Activated naive CD4-positive, alpha-beta T cell (primary cell): ENCODE measurements around the gene KDM5C.
A peak's percentile ranks its signal among the peaks of the same experiment; 100 is the strongest.

ENCODE experiments used
- DNase-seq, 4 experiments: peaks; one replicate each; lab custom pipeline; 2025; lab: John Stamatoyannopoulos, UW

The KDM5C gene

GRCh38 chrX:53250556-53250955 is 25.5 kb upstream of the KDM5C start:
- DNase-seq, result no peak

DNA sequence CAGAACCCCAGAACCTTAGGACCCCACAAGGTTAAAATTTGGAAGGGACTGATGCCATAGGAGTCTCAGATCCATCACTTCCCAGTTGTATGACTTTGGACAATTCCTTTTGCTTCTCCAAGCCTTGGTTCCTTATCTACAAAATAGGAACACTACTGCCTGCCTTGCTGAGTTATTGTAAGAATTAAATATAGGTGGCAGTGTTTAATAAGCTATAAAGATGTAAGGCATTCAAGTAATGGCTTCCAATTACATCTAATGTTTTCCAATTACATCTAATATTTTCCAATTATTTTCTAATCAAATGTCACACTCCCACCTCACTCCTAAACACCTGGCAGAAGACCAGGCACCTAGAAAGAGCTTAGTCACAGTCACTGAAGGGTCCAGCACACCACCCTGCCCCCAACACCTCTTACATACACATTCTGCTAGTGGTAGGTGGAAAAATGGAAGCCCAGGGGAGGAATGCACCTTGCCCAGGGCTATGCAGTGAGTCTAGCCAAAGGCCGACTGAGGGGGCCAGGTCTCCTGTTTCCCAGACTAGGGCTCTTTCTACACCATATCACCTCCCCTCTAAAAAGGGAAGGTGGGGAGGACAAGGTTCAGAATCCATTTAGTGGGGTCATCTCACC is 24.5 kb upstream of the KDM5C start:
- no peak for DNase-seq

DNA sequence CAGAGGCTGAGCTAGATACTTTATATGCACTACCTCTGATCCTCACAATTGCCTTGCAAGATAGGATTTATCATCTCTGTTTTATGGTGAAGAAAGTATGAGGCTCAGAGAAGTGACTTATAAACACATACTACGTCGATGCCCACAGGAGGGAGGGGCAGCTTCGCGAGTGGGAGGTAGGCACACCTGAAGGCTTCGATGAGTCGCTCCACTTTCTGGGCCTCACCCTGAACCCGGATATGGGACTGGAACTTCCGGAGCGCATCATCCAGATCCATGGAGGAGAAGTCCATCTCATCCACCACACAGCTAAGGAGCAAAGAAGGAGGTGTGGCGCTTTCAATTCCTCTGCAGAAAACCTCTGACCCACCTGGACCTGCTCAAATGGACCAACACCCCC is 22.9 kb upstream of the KDM5C start:
- DNase-seq, result no peak

DNA sequence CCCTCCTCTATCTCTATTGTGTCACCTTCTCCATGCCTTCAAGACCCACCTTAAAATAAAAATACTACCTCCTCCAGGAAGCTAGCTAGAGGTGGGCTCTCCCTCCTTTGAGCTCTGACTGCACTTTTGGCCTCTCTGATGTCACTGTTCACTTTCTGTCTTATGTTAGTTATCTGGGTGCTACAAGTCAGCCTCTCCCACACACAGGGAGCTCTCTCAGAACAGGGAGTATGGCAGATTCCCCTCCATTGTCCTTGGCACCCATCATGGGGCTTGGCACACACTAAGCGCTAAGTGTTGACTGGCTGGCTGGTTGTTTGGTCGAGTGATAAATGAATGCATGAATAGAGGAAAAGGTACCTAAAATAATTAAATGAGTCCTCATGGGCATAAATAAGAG is 21.2 kb upstream of the KDM5C start:
- DNase-seq, result no peak

- DNase-seq, result no peak
Observed at GRCh38 chrX:53244610-53245009, 19.6 kb upstream of the KDM5C start.

DNA sequence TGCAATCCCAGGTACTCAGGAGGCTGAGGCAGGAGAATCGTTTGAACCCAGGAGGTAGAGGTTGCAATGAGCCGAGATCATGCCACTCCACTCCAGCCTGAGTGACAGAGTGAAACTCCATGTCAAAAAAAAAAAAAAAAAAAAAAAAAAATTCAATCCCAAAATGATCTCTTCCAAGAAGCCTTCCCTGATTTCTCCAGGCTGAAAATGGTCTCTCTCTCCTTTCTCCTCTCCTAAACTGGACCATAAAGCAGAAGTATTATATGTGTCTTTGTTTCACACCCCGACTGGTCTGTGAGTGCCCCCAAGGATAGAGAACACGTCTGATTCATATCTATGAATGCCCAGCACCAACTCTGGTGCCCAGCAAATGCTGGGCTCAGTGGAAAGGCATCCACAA is 17.3 kb upstream of the KDM5C start:
- no peak for DNase-seq

DNA sequence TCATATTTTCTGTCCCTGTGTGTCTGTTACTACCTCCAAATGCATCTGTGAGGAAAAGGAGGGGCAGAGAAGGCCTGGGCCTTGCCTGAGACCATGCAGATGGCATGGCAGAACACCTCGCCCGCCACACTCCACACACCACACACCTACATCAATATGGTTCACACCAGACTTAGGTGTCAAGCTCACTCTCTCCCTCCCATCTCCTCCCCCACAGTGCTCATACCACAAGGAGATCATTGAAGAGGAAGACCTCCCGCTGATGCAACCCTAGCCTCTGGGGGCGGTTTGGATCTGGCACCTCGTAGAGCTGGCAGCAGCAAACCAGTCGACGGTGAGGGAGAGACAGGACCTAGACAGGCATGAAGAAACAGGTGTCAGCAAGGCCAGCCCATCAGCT is 16.6 kb upstream of the KDM5C start:
- no peak for DNase-seq

DNA sequence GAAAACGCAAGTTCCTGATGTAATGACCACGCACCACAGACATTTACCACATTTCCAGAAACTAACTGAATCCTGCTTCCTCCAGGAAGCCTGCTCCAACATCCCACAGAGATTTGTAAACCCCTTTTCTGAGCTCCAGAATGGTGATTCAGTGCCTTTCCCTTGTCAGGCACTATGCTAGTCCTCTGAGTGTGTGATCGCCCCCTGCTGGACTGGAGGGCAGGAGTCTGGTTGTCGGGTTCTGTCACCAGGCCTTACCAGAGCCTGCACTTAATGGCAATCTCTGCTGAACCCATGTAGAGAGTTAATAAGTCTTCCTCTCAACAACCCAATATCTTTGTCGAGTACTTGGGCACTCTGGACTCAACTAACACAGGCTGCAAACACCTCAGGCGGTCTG is 14.5 kb upstream of the KDM5C start:
- DNase-seq, result peak in 2 of 4 experiments; percentile 36 to 51

GRCh38 chrX:53237056-53237455 is 12.0 kb upstream of the KDM5C start:
- DNase-seq, result no peak

DNA sequence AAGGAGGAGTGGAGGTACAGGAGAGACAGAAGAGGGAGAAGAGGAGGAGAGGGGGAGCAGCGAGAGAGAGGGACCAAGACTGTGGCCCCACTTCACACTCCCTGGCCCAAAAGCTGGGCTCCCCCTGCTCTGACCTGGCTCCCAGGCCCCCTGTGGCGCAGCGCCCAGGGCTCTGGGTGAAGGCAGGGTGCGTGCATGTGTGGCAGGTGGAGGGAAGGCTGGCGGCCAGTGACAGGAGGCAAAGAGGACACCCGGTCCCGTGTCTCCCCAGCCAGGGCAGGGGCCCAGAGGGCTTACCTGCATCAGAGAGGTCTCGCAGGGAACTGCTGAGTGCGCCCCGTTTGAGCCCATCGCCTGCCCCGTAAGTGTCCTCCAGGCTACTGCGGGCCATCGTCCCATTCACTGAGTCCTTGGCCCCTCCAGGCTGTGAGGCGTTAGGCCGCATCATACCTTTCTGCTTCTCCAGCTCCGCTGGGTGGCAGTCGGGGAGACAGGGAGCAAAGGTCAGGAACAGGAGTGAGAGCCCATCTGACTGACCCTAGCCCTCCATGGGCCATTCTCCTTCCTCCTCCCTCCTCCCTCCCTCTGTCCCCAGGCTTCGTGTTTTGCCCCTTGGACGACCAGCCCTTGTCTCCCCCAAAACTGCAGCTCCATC is 11.1 kb upstream of the KDM5C start:
- DNase-seq, result no peak

GRCh38 chrX:53235566-53235965 is 10.6 kb upstream of the KDM5C start:
- no peak for DNase-seq

DNA sequence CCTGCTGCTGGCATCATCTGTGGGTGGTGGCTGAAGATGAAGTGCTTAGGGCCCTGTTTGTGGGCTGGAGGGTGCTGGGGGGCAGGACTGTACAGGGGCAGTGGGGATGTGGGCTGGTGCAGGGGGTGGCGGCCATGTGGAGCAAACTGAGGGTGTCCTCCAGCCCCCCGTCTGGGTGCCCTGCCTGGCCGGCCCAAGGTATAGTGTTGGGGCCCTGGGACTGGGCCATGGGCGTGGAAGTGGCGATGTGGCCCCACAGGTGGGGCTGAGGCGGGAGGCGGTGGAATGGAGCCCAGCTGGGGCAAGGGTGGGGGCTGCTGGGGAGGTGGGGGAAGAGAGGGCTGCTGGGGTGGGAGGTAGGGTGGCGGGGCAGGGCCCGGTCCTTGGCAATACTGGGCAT is 9.5 kb upstream of the KDM5C start:
- no peak for DNase-seq

DNA sequence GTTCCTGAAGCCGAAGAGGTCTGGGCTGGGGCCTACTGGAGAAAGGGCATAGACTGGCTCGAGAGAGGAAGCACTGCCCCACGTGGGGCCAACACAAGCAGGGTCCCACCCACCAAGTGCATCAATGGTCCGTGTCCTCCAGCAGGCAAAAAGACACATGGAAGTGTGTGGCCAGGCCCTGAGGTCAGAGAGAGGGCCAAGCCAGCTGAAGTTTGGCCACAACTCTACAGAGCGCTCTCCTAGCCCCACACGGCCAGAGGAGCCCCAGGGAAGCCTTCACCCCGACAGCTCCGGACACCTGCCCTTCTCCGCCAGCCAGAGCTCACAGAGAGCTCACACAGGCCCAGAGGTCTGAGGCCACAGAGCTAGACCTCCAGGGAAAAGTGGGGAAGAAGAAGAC is 8.5 kb upstream of the KDM5C start:
- DNase-seq, result no peak

DNA sequence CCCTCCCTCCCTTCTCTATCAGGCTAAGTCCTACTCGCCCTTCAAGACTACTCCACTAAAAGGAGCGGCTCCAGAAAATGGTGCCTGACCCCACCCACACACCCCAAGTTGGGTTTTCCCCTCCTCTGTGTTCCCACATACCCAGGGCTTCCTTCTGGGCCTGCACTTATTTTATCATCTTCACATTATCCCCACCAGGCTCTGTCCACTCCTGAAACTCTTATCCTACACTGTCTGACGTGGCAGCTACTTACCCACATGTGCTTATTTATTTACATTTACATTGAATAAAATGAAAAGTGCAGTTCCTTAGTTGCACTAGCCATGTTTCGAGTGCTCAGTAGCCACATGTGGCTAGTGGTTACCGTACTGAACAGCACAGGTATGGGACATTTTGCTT is 5.1 kb upstream of the KDM5C start:
- DNase-seq, result no peak

GRCh38 chrX:53227224-53227765 is 2.3 kb upstream of the KDM5C start:
- DNase-seq, result no peak

- DNase-seq, result peak in 1 of 4 experiments; percentile 45
Observed at GRCh38 chrX:53223955-53224859, 800 bp downstream of the KDM5C start.

DNA sequence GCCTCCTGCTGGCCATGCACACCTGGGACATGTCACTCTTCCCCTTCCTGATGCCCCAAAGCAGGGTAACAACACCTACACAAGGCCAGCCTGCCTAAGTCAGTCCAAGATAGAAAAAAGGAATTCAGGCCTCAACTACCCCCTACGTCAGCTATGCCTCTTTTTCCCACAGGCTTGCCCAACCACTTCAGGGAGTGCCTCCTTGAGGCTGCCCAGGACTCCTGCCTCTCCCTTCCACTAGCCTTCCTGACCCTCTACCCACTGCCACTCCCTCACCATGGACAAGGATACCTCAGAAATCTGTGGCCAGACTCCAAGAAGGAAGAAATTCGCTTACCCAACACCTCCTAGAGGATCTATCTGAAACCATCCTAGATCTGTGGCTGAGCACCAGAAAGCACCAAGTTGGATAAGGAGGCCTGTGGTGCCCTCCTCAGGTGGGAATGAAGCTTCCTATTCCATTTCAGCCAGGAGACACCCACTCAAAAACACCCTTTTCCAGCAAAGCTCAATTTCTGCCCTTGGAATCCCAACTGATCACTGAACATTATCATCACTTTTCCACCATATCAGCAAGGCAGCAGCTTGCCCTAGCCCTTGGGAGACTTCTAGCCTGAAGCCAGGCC is 1.8 kb downstream of the KDM5C start:
- no peak for DNase-seq

- DNase-seq, result no peak
Observed at GRCh38 chrX:53211391-53211978, 13.5 kb downstream of the KDM5C start.

GRCh38 chrX:53196678-53197077 is 28.3 kb downstream of the KDM5C start:
- DNase-seq, result no peak

- DNase-seq, result no peak
Observed at GRCh38 chrX:53195401-53195800, 29.6 kb downstream of the KDM5C start.

DNA sequence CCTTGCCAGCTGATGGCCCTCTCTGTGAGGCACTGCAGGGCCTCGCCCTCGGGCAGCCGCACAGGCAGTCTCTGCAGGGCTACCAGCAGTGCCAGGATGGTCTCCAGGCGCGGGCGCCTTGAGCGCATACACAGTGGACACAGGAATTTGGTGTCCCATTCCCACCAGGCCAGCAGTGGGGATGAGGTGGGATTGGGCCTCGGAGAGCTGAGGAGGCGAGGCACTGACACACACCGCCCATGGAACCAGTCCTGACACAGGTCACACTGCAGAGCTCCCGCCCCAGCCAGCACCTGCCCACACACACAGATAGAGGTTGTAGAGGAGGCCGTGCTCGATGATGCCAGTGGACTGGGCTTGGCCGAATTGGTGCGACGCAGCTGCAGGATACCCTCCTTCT is 30.7 kb downstream of the KDM5C start:
- no peak for DNase-seq

DNA sequence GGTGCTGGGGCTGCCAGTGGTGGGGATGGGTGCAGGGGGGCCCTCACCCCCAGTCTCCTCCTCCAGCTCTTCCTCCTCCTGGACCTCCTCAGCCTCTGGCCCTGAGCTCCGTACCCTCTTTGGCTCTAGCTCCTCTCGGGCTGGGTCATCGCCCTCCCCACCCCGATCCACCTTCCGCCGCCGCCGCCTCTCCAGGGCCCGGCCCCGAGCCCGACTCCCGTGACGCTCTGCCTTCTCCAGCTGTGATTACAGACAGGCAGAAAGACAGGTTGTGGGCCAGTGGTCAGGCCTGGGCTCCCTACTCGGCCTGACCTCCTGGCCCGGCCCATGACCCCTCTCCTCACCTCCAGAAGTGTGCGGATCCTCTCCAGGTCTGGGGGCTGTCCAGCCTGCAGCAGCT is 31.9 kb downstream of the KDM5C start:
- no peak for DNase-seq
